ENCODE results near the gene ZNF101. TPM values are rescaled to one million over a fixed set of nuclear protein-coding genes. Genes with fewer than 3 reads are reported as not detected.

ZNF101 gene
- 3.0 to 5.7 TPM (median 3.8 TPM) in 5 replicates for total RNA-seq (2022; extraction: Qiagen RNA extraction)

DNA sequence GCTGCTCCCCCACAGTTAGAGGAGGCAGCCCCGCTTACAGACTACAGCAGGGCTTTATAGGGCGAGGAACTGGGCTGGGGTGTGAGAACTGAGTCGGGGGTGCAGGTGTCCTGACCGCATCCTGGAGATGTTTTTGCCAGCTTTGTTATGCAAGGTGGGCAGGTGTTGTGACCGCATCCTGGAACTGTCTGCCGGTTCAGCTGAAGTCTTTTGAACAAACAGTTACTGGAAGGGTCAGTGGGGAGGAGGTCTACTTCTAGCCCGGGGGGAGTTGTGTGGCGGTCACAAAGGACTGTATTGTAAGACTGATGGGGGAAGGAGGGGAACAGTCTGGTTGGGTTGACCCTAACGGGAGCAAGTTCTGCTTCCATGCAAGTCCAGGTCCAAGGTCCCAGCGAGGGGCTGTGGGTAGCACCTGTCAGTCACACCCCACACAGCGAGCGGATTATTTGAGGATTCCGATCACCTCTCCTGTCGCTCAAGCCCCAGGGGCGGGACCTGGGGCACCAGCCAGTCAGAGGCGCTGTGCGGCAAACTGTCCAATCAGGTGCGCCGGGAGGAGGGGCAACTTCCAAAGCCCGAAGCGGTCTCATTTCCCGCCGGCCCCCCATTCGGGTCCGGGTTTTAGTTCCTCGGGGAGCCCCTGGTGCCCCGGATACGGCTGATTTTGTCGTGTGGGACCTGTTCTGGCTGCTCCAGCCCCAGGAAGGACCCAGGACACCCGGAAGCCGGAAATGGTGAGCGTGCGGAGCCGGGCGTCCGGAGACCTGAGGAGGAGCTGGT, at the start of gene ZNF101:
Gene ZNF101 (plus strand): TSS at position 610 of the 783 bp plus-strand sequence. CDS start 125 bp downstream, at position 735.

DNA sequence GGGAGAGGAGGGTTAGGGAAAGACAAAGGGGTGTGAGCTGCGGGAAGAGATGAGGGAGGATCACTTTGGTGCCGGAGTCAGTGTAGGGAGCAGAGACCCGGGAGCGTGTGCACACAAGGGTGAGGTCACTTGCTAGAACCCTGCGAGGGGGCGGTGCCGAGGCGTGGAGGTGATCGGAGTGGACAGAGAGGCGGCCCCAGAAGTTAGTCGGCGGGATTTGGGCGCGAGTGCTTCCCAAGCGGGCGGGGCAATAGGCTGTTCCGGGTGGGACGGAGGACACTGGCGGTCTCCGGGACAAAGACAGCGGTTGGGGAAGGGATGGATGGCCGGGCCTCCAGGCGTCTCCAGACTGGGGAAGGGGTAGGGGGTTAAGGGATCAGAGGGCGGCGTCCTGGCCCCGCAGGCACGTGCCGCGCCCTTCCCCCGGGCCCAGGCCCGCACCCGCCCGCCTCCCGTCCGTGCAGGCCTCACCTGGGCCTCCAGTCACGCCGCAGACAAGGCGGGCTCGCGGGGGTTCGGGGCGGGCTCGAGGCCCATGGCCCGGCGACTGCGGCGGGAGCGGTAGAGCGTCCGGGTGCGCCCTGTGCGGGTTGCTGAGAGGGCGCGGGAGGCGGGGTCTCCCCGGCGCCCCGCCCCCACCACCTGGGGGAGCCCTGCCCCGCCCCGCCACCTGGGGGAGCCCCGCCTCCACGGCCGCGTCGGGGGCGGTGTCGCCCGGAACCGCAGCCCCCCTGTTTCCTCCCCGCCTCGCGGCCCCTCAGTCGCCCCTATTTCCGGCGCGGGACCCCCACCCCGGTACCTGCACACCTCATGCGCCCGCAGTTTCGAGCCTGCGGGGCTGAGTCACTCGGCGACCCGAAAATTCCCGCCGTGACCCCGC, 40.8 kb upstream of the ZNF101 start, which contains the start of gene LPAR2:
Gene LPAR2 (minus strand): TSS at position 600 of the 880 bp plus-strand sequence. CDS start 945 bp downstream, outside the sequence.

GRCh38 chr19:19643158-19644053, 25.2 kb upstream of the ZNF101 start, which contains the start of gene GMIP:
Gene GMIP (minus strand): TSS chr19:19643657. CDS start chr19:19643529, 128 bp downstream.

DNA sequence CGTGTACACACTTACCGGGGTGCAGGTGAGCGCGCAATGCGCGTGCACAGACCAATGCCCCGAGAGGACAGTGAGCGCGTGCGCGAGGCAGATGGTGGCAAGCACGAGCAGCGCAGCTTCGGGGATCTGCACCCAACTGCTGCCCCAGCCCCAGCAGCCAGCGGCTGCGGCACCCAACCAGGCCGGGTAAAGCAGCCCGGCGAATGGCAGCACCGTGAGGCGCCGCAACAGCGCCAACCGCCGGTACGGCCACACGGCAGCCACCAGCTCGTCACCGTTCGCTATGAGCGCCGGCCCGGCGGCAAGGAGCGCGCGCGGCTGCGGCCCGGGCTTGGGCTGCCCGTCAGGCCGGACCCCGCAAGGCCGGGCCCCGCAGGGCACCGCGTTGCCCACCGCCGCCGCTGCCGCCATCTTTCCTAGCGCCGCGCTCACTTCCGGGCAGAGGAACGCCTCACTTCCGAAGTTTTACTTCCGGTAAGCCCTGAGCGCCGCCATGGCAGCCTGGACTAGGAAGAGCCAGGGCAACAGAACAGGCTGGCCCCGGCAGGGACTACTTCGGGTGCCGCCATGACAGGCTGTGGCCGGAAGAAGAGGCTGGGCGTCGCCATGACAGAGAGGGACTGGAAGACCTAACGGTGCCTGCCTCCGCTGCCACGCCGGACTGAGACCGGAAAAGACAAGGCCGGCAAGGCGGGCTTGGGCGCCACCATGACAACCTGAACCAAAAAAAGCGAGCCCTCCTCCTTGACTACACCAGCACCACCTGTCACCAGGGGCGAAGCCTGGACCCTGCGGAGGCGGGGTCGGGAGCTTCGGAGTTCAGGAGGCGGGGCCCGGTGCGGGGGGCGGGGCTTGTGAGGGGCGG, 5.2 kb upstream of the ZNF101 start, which contains the start of gene ATP13A1:
Gene ATP13A1 (minus strand): TSS at position 421 of the 865 bp plus-strand sequence. CDS start 10 bp downstream, at position 411.

DNA sequence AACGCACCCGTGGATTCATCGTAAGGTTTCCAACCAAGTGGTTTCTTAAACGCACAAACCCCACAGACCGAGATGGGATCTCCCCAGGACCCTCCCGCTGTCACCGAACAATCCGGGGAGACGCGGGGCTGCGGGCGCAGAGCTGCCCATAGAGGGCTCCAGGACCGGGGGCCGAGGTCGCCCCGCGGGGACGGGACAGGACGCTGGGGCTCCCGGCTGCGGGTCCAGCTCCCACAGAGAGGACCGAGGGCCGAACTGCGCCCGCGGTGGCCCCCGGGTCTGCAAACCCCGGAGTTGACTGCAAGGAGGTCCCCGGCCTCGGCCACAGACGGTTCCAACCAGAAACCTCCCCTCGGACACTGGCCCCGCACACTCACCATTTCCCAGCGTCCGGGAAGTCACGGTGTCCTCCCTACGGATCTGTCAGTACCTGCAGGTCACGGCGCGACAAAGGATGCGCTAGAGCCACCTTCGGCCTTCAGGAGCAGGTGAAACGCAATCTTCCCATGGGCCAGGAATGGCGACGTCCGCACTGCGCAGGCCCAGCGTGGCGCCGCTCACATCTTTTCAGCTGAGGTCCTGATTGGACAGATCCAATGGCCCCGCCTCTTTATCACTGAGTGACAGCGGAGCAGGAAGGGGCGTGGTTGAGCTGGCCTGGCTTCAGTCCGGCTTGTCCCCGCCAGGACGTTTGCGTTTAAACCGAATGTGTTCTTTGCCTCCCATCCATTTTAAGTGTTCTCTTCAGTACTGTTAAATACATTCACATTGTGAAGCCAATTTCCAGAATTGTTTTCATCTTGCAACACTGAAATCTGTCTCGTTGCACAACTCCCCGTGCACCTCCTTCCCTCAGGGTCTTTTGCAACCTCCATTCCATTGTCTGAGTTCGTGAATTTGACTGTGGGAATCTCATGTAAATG, 64.2 kb downstream of the ZNF101 start, which contains the start of gene ZNF14:
Gene ZNF14 (minus strand): TSS at position 534 of the 923 bp plus-strand sequence. CDS start 154 bp downstream, at position 380.

Other genes with a start within 250 kb of the ZNF101 start
- 1.2 to 1.8 TPM (median 1.6 TPM) in 5 replicates for gene TSSK6, start 153.3 kb upstream of the ZNF101 start, total RNA-seq (2022; extraction: Qiagen RNA extraction)
- 149 to 172 TPM (median 159 TPM) in 5 replicates for gene NDUFA13, start 152.6 kb upstream of the ZNF101 start, total RNA-seq (2022; extraction: Qiagen RNA extraction)
- 1.6 to 4.0 TPM (median 2.9 TPM) in 5 replicates for gene YJEFN3, start 139.9 kb upstream of the ZNF101 start, total RNA-seq (2022; extraction: Qiagen RNA extraction)
- 0.14 to 0.32 TPM (median 0.19 TPM) in 5 replicates for gene CILP2, start 130.6 kb upstream of the ZNF101 start, total RNA-seq (2022; extraction: Qiagen RNA extraction)
- gene PBX4, start 50.2 kb upstream of the ZNF101 start, total RNA-seq (2022; extraction: Qiagen RNA extraction): 0.93 to 2.3 TPM (median 2.2 TPM) in 5 replicates
- gene LPAR2, start 40.6 kb upstream of the ZNF101 start, total RNA-seq (2022; extraction: Qiagen RNA extraction): 2.0 to 4.7 TPM (median 4.2 TPM) in 5 replicates
- 4.8 to 6.5 TPM (median 5.3 TPM) in 5 replicates for gene GMIP, start 25.2 kb upstream of the ZNF101 start, total RNA-seq (2022; extraction: Qiagen RNA extraction)
- 24.3 to 34.7 TPM (median 32.8 TPM) in 5 replicates for gene ATP13A1, start 5.2 kb upstream of the ZNF101 start, total RNA-seq (2022; extraction: Qiagen RNA extraction)
- gene ZNF14, start 64.3 kb downstream of the ZNF101 start, total RNA-seq (2022; extraction: Qiagen RNA extraction): 1.7 to 2.6 TPM (median 1.9 TPM) in 5 replicates
- 0.12 to 0.39 TPM (median 0.15 TPM) in 5 replicates for gene ZNF506, start 152.9 kb downstream of the ZNF101 start, total RNA-seq (2022; extraction: Qiagen RNA extraction)
- 0.03 TPM in 1 of 5 replicates, not detected in the others for gene ZNF253, start 197.0 kb downstream of the ZNF101 start, total RNA-seq (2022; extraction: Qiagen RNA extraction)
- not detected in 5 replicates for gene ZNF93, start 232.1 kb downstream of the ZNF101 start, total RNA-seq (2022; extraction: Qiagen RNA extraction)

Measured in A549 treated with AZD2906 at 1 μM for 4 hours (cell line).